Activated B cell treated with CpG ODN at 0.5 μM for 24 hours (primary cell): ENCODE data around the gene TIMM10. TPM values are rescaled to one million over a fixed set of nuclear protein-coding genes. Genes with fewer than 3 reads are reported as not detected.

Source experiments
- ATAC-seq: fragments of 200-7000 bp; cut with Tn5 transposase; one replicate; pipeline ENCODE4 v1.10.0; 2021; ENCODE audit warnings: low read depth, mild to moderate bottlenecking, moderate library complexity
- CTCF ChIA-PET: fragments of 350-600 bp; sonication (Branson Sonifier 250); formaldehyde crosslinking; loops from one replicate; lab custom pipeline; 2021; ENCODE audit warnings: antibody characterized with exemption; lab: Charles Lee
- POLR2A ChIA-PET: fragments of 350-600 bp; sonication (Branson Sonifier 250); formaldehyde crosslinking; loops from one replicate; lab custom pipeline; 2021; ENCODE audit warnings: antibody characterized with exemption; lab: Charles Lee
- DNase-seq: peaks from one replicate; pipeline ENCODE4 v3.0.0; 2022
- H3K27ac Mint-ChIP-seq: one replicate; pipeline ENCODE4 v1.8.0; 2020; ENCODE audit warnings: mixed read lengths
- H3K27me3 Mint-ChIP-seq: one replicate; pipeline ENCODE4 v1.8.0; 2021; ENCODE audit warnings: mixed read lengths
- H3K36me3 Mint-ChIP-seq: one replicate; pipeline ENCODE4 v1.8.0; 2021; ENCODE audit warnings: low read depth, mixed read lengths
- H3K4me1 Mint-ChIP-seq: one replicate; pipeline ENCODE4 v1.8.0; 2021; ENCODE audit warnings: mixed read lengths
- H3K4me3 Mint-ChIP-seq: one replicate; pipeline ENCODE4 v1.8.0; 2020; ENCODE audit warnings: mild to moderate bottlenecking, mixed read lengths
- H3K9me3 Mint-ChIP-seq: one replicate; pipeline ENCODE4 v1.8.0; 2020; ENCODE audit warnings: mixed read lengths
- CTCF ChIP-seq: fragments of 200-600 bp; IDR thresholded peaks from one replicate; pipeline ENCODE4 v1.8.0; 2022; ENCODE audit warnings: antibody characterized with exemption, mild to moderate bottlenecking
- intact Hi-C: fragments of 100-400 bp; cut with micrococcal nuclease; formaldehyde crosslinking; loops from one replicate; pipeline ENCODE4 v1.15.1; 2024
- total RNA-seq: library from RNA; stranded (reverse); gene quantifications from 2 replicates; pipeline ENCODE4 v1.2.3, GENCODE V29; 2022

The TIMM10 gene
- total RNA-seq, 1 donor from 2014 or later: 100 TPM

GRCh38 chr11:57515332-57516060 is 15.1 kb downstream of the TIMM10 start, which contains the start of gene SLC43A1:
TSS of gene SLC43A1 (minus strand) at chr11:57515702. CDS start at chr11:57514111, 1,591 bp downstream.
- Mint-ChIP-seq H3K4me3 (peak within 1 kb of the TSS; percentile 97), H3K4me1 (peaks cover 43% of the 10 kb centered on the region), H3K27ac (peak within 1 kb of the TSS; percentile 80), H3K9me3 (no peaks in the 10 kb centered on the region), H3K27me3 (no peaks in the 10 kb centered on the region), H3K36me3 (peaks cover 4% of the 10 kb centered on the region)
- intact Hi-C loops: loop anchor here (1.0 to 10.0 kb wide), 5 partner anchors 8 to 1639 kb away; partner anchors contain the start of gene TIMM10
- ChIA-PET POLR2A (interaction anchor here (0.6 to 3.6 kb wide), 10 partner anchors 11 to 190 kb away, joined by 3 to 18 read pairs (median 4); partner anchors contain the start of gene TNKS1BP1), CTCF (interaction anchor here (1.4 to 6.7 kb wide), 6 partner anchors 11 to 126 kb away, joined by 3 to 45 read pairs (median 14); no protein-coding TSS in a partner anchor)
- ATAC-seq (peak; percentile 29), DNase-seq (peak; percentile 27)
- no peak for TF ChIP-seq CTCF

DNA sequence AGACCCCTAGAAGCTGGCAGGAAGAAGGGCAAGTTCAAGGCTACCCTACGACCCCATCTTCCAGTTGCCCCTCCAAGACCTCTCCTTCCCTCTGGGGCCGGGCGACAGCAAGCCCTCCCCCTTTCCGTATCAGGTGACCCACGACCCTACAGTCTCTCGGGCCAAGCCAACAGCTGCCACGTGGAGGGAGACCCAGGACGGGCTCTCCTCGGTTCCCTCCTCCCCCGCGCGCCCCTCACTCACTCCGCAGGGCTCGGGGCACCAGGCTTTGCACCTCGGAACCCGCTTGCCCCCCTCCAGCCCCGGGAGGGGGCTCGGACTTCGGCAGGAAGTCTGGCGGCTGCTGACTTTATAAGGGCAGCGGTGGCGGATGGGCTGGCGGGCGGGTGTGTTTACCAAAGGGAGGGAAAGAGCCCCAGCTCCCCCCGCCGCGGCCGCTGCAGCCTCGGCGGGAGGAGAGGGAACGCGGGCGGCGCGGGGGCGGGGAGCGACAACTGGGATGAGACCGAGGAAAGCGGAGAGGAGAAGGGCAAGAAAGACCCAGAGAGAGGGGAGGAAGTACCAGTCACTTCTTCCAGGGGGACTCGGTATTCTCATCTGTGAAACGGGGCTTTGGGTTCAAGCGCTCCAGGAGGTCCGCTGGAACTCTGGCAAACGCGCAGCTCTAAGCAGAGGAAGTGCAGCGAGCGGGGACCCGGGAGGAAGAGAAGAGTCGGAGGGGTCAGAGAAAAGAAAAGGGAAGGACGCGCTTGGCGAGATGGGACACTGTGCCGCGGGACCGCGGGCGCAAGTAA is 15.8 kb downstream of the TIMM10 start:
- DNase-seq (peak; percentile 46), ATAC-seq (peak; percentile 45)
- Mint-ChIP-seq H3K27me3 (no peaks in the 10 kb centered on the region), H3K4me3 (peak overlapping the region; percentile 97), H3K27ac (peak overlapping the region; percentile 80), H3K36me3 (peaks cover 4% of the 10 kb centered on the region), H3K4me1 (peaks cover 43% of the 10 kb centered on the region), H3K9me3 (no peaks in the 10 kb centered on the region)
- intact Hi-C loops: loop anchor here (1.0 to 10.0 kb wide), 7 partner anchors 7 to 1640 kb away; partner anchors contain the start of gene TIMM10
- ChIA-PET POLR2A (interaction anchor here (0.6 to 3.6 kb wide), 12 partner anchors 12 to 189 kb away, joined by 3 to 18 read pairs (median 4); partner anchors contain the start of gene TNKS1BP1), CTCF (interaction anchor here (1.4 to 6.7 kb wide), 6 partner anchors 12 to 126 kb away, joined by 3 to 45 read pairs (median 9); no protein-coding TSS in a partner anchor)
- TF ChIP-seq CTCF: no peak

DNA sequence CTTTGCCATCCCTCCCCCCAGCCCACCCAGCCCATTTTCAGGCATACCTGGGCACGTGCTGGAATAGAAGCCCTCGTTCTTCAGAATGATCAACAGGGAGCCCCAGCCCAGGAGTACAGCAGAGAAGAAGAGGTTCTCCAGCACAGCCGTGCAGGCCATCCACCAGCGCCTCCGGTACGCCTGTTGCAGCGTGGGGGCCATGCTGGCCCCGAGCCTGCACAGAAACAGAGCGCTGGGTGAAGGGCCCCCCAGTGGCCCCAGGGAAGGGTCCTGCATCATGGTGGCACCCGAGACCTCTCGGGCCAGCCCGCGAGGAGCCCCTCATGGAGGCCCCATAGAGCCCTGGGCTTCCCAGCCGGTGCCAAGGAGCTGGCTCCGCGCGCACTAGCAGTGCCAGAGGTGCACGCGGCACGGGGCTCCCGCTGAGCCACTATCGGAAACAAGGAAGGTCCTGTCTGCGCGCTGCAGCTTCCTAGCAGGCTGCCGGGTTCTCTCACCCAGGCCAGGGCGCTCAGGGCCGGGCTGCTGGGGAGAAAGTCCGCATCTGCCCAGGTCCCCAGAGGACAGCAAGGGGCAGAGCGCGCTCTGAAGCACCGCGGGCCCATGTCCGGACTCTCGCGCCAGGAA is 16.5 kb downstream of the TIMM10 start:
- H3K4me3 Mint-ChIP-seq: peak overlapping the region; percentile 97

DNA sequence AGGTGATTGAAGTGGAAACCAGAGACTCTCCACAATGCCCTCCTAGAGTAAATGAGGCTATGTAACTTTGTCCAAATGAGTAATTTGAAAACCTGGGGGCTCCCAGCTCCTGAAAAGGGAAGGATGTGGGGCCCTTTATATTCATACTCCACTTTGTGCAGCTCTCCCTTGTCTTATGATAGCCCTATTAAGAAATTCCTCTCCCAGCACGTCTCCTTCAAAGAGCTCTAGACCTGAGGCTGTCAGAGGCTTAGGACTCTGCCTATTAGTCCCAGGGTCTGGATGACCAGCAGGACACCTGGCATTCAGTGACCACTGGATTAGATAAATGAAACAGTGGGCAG is 17.1 kb downstream of the TIMM10 start:
- H3K27ac Mint-ChIP-seq: no peak overlapping the region
- H3K36me3 Mint-ChIP-seq: peaks cover 4% of the 10 kb centered on the region
- DNase-seq (no peak), ATAC-seq (no peak)
- no peaks in the 10 kb centered on the region for H3K9me3 Mint-ChIP-seq
- CTCF ChIA-PET: interaction anchor here (1.2 to 6.7 kb wide), 5 partner anchors 13 to 57 kb away, joined by 3 to 45 read pairs (median 6); no protein-coding TSS in a partner anchor
- TF ChIP-seq CTCF: no peak
- intact Hi-C loops: loop anchor here (10.0 kb wide), 1 partner anchor 1641 kb away; no protein-coding TSS in a partner anchor
- POLR2A ChIA-PET: interaction anchor here (0.5 to 3.6 kb wide), 3 partner anchors 21 to 101 kb away, joined by 4 to 18 read pairs (median 4); no protein-coding TSS in a partner anchor
- peak overlapping the region; percentile 67 for H3K4me3 Mint-ChIP-seq
- peaks cover 38% of the 10 kb centered on the region for H3K4me1 Mint-ChIP-seq
- H3K27me3 Mint-ChIP-seq: no peaks in the 10 kb centered on the region

More for the DNA sequence above, 16.5 kb downstream of the TIMM10 start:
- Mint-ChIP-seq H3K9me3 (no peaks in the 10 kb centered on the region), H3K4me1 (peaks cover 43% of the 10 kb centered on the region), H3K27me3 (no peaks in the 10 kb centered on the region), H3K27ac (no peak overlapping the region), H3K36me3 (peaks cover 4% of the 10 kb centered on the region)
- intact Hi-C loops: loop anchor here (1.0 to 10.0 kb wide), 4 partner anchors 15 to 1641 kb away; no protein-coding TSS in a partner anchor
- CTCF ChIA-PET: interaction anchor here (1.4 to 6.7 kb wide), 6 partner anchors 13 to 127 kb away, joined by 3 to 45 read pairs (median 9); no protein-coding TSS in a partner anchor
- POLR2A ChIA-PET: interaction anchor here (0.7 to 3.6 kb wide), 6 partner anchors 12 to 189 kb away, joined by 3 to 18 read pairs (median 5); partner anchors contain the start of gene TNKS1BP1
- no peak for TF ChIP-seq CTCF
- DNase-seq (peak; percentile 36), ATAC-seq (peak; percentile 33)
